OCI-M1 (cell line): Measurements from ENCODE around the gene SPTBN1.
A peak's percentile ranks its signal among the peaks of the same experiment; 100 is the strongest.

ENCODE experiments used
- DNase-seq: peaks from one replicate; lab custom pipeline; 2025; lab: John Stamatoyannopoulos, UW

Gene SPTBN1

DNA sequence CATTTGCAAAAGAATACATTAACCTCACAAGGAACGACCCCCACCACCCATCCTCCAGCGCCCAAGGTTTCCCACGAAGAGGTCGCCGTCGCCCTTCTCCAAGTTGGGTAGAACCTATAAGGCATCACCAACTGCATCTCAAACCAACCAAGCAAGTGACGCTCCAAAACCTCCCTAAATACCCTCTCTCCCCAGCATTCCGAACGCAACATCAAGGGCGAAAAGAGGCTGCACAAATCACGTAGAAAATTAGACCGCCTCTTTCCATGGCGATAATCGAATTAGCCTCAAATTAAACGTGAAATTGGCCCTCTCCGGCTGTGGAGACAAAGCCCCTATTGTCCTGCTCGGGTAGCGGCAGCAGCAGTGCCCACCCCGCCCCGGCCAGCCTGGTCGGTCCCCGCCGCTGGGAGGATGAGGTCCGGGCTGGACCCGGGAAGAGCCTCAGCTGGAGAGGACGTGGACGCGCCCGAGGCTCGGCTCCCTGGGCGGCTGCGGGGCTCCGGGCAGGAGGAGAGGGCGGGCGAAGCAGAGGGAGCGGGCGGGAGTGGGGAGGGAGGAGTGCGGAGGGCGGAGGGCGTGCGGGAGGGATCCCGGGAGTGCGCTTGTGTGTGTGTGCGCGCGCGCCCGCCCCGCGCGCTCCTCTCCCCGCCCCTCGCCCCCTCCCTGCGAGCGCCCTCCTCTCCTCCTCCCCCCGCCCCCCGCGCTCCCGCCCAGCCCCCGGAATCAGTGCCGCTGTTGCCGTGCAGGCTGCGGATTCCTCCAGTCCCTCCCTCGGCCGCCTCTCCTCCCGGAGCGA, at the start of gene SPTBN1:
TSS of gene SPTBN1 (plus strand) at position 765 of the 799 bp plus-strand sequence. CDS start 70,092 bp downstream, outside the sequence.
- no peak for DNase-seq

DNA sequence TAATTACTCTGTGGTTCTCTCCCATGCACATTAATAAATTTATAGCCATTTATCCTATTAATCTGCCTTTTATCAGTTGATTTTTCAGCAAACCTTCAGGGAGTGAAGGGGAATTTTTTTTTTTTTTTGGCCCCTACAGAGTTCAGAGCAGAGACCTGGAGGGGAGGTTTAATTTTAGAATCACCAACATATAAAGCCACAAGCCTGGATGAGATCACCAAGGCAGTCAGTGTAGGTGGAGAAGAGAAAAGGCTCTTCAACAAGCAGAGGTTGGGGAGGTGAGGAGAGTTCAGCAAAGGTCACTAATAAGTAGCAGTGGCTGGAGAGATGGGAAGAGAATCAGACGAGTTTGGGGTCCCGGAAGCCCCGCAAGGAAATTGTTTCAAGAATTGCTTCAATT, 48.4 kb upstream of the SPTBN1 start:
- no peak for DNase-seq

DNA sequence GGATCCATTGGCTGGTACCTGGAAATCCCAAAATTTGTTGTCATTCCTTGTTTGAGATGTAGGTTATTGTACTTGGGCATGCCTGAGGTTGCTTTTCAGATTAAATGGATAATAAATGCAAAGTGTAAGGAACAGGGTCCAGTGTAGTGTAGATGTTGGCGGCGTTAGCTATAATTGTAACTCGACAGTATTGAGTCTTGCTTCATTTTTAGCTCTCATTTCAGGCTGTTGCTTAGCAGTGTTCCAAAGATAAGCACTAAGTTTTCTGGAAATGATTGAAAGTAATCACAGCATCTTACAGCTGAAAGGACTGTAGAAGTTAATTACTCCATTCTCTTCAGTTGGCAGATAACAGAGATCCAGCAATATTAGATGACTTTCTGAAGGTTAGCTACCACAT, 47.8 kb upstream of the SPTBN1 start:
- DNase-seq = no peak

DNA sequence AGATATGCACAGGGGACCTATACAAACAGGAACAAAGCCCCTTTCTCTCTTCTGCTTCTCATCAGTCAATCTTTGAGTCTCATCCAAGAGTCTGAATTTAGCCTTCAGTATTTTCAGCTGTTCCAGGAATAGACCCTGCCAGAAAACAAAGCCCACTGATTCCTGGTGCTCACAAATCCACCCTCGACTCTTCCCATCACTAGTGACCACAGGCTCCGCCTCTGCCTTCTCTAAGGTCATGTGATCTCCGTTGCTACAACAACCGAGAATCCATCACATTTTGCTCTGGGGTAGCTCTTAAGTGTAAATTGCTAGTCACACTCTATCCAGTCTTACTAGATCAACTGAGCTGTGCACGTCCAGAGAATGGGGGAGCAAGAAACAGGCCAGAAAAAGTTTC, 46.4 kb upstream of the SPTBN1 start:
- DNase-seq = no peak

DNA sequence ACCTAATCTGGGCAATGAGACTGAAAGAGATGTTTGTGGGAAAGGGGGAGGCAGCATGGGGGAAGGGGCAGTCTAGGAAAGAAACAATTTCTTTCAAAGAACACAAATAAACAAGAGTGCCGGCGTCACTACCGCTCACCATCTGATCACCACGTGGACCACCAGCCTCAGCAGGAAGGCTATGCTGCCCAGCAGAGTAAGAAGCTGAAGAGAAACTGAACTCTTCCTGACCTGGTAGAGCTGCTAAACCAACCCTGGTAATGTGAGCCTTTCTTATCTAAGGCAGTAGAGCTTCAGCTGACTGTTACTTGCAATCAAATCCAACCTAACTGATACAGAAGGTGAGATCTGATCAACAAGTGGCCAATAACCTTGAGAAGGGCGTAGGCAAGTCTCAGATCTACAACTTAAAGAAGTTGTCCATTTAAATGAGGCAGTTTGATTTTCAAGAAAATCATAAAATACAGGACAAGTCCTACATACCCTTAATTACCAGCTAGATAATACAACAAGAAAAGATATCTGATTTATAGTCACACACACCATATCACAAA, 44.2 kb upstream of the SPTBN1 start:
- DNase-seq = no peak

DNA sequence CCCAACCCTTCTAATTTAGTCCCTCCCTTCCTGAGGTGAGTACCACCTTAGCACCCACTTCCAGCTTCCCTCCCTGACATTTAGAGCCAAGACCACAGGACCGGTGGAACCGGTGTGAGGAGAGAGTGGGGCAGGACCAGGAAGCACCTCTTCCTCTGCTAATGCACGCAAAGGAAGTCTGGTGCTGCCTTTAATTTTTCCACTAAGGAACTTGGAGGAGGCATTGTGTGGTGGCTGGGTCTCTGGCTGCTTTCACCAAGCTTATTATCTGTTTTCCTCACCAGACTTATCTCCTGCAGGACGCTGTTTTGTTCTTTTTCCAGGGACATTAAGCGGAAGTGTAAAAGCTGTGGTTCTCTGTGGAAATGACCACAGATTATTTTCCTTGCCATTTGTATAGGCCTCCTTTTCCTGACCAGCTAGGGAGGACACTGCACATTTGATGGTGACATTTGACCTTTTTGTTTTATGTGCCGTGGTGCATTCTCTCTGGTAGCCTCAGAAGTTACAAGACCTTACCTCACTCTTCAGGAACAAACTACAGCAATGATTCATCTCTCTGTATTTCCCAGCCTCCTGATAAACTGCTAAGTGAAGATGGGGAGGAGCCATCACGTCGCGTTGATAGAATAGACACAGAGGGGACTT, 39.8 kb upstream of the SPTBN1 start:
- DNase-seq = peak; percentile 58

DNA sequence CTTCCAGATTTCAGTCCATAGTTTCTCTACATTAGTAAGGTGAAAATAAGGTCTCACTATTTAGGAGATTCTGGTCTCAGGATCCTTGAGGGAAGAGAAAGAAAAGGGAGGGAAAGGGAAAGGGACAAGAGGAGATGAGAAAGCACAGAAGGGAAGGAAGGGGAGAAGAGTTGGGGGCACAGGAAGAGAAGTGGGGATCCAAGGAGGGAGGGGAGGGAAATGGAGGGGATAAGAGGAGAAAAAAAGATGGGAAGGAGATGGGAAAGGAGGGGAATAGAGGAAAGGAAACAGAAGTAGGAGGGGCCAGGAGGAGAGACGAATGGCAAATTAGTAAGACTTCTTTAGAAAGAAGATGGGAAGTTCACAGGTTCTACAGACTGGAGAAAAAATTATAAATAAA, 39.2 kb upstream of the SPTBN1 start:
- DNase-seq = no peak

DNA sequence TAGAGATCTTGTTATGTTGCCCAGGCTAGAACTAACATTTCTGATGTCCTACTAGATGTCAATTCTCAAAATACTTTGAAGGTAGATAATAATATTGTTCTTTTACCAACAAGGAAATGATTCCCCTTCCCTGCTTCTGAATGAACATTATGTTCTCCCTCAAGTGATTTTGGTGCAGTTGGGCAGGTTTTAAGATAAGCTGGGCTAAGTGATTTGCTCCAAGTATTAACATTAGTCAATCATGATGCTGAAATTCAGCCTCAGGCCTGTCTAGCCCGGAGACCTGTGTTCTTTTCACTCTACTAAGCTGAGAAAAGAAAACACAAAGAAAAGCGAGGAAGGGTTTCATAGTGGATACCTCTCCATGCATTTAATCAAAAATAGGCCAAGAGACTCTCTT, 38.5 kb upstream of the SPTBN1 start:
- no peak for DNase-seq

DNA sequence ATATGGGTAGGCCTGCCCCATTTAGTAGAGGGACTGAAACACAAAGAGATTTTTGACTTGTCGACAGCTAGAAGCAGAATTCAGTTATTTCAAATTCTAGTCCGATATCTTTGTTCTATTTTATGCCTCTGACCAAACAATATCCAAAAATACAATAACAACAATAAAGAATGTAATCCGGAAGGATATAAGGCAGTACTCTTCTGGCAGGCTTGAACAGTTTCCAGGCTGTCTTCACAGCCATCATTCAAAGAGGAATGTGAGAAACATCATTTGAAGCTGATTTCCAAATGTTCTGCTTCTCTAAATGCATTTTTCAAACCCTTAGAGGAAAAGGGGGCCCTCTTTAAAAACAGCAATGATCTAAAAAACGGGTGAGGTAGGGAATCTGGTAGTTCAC, 36.7 kb upstream of the SPTBN1 start:
- DNase-seq = no peak

DNA sequence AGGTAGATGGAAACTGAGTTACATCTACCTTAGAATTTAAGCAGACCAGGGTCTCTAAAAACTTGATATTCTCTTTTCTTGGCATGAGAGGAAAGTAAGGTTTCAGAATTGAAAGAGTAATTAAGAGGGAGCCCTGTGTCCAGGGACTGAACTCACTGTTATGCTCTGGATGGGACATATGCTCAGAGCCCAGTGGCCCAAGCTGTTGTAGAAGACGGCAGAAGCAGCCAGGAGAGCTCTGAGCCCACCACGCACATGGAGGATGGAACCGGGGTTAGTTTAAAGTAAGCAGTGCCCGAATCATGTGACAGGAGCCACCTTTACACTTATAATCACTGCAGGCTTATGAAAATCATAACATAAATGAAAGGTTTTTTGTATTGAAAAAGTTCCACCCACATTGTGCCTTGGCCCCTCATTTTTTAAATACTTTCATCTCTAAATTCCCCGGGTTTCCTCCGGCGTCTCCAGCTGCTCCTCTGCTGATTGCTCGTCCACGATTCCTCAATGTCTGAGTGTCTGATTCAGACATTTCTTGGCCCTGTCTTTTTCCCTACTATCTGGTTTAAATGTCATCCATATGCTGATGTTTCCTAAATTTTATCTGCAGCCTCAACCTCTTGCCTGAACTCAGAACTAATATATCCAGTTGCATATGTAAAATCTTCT, 36.1 kb upstream of the SPTBN1 start:
- no peak for DNase-seq

DNA sequence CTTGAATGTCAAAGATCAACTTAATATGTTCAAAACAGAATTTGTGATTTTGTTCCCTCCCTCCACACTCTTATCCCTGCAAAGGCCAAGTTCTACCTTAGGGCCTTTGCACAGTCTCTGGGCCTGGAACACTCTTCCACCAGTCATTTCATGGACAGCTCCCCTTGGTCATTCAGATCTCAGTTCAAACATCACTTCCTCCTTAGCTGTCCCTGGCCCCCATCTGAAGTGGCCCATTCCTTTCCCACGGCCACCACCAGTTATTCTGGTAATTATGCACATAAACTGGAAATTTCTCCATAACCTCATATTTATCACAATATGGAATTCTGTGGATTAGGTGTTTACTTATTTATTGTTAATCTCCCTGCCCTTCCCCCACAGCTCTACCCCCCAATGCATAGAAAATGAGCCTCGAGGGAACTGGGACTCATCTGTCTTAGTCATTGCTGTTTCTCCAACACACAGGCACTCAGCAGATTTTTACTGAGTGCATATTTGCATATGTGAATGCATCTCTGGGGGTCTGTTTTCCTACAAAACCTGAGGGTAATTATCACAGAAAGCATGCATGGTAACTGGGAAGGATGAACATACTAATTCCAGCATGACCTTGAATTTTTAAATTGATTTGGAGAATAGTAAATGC, 35.5 kb upstream of the SPTBN1 start:
- DNase-seq = no peak

DNA sequence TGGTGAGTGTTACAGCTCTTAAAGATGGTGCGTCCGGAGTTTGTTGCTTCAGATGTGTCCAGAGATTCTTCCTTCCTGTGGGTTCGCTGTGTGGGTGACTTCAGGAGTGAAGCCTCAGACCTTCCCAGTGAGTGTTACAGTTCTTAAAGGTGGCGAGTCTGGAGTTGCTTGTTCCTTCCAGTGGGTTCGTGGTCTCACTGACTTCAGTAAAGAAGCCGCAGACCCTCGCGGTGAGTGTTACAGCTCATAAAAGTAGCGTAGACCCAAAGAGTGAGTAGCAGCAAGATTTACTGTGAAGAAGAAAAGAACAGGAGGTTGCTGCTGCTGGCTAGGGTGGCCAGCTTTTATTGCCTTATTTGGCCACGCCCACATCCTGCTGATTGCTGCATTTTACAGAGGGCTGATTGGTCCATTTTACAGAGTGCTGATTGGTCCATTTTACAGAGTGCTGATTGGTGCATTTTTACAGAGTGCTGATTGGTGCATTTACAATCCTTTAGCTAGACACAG, 34.0 kb upstream of the SPTBN1 start:
- DNase-seq = no peak

DNA sequence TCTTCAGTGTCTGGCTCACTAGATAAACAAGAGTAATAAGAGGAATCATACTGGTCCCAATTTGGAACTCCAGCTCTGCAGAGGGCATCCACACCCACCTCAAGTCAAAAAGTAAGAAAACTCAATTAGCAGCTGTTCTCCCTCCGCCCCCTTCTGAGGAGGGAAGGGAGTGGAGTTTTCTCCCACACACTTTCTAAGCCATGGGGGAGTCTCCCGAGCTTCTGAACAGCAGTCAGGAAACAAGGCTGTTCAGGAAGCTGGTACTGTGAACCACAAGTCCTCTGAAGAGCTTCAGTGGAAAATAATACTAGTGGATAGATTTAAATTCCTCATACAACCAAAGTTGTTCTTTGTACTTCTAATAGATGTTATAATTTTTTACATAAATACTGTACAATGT, 32.9 kb upstream of the SPTBN1 start:
- DNase-seq = no peak

DNA sequence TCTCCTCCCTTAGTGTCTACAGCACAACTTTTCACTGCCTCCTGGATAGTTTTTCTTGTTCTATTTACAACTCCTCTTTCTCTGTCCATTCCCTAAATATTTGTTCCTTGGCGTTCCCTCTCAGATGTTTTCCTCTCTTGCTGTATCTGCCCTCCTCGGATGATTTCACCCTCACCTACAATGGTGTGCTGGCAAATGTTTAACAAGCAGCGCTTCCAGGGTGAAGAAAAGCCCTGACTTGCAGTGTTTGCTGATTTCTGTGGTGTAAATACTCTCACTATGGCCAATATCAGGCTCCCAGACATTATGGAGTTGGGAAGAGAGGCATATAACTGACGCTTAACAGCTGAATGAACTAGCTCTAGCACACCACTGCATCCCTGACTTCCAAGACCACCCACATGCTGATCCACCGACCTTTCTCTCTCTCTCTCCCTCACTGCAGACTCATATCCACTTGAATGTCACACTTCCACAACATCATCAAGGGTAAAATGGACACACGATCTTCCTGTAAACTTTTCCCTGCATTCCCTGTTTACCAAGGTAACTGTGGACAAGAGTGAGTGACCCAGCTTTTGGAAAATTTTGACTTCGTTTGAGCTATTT, 31.5 kb upstream of the SPTBN1 start:
- no peak for DNase-seq

DNA sequence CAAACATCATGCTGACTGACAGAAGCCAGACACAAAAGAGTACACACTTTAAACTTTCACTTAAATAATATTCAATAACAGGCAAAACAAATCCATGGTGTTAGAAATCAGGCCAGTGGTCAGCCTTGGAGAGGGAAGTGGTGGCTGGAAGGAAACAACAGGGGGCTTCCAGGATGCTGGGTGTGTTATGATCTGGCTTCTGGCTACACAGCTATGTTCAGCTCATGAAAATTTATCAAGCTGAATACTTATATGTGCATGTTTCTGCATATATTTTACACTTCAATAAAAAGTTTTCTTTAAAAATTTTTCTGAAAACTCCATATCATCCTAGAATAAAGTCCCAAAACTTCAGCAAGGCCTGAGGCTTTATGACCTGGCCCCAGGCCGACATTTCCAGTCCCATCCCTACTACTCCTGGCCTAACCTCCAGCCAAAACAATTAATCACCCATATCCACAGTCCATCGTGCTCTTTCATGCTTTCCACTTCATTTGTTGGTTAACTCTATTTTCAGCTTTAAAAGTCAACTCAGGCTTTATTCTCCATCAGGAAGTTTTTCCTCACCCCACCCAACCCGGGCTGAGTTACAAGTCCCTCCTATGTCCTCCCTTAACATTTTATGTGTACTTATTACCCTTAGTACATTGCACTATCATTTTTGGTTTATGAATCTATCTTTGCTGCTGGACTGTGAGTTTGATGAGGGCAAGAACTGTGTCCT, 27.9 kb upstream of the SPTBN1 start:
- no peak for DNase-seq

DNA sequence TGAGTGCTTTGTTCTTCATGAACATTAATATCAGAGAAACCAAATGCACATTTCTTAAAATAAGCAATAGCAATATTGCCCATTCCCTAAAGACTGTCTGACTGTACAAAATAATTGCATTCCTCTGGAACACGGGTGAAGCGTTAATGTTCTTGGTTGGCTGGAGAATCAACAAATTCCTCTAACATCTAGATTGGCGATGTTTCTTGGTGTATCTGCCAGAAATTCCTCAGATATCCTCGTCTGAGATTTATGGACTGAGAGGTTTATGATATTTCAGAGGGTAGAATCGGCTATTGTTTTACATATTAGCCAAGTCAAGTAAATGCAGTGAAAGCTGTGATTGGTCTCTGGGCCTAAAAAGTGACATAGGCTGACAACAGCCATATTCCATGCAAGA, 27.1 kb upstream of the SPTBN1 start:
- DNase-seq = no peak

DNA sequence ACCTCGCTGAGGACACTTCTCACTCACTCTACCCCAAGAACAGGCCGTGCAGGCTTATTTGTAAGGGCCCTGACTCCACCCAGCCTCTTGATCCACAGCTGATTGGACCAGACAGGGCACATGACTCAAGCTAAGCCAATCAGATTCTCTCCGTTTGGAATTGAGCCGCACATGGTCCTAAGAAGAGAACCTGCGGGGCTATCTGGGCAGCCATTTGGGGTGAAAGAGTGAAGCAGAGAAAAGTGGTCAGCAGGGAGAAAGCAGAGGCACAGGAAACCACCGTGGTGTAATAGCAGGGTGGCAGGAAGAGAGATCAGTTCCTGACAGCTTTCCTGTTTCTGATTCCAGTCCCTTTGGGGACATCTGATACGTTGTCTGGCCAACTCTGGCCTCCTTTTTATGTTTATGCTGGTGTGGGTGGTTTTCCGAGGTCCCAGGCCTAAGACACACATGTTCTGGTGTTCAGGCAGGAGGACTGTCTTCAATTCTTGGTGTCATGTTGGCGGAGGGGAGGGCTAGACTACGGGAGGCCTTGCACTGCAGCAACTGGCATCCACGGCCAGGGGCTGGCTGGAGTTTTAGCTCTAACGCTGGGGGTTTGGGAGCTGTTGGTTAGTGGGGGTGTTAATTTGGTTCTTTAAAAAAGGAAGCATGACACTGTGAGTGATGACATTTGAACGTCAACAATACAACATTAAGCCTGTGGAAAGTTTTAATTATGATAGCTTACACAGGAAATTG, 26.1 kb upstream of the SPTBN1 start:
- no peak for DNase-seq

DNA sequence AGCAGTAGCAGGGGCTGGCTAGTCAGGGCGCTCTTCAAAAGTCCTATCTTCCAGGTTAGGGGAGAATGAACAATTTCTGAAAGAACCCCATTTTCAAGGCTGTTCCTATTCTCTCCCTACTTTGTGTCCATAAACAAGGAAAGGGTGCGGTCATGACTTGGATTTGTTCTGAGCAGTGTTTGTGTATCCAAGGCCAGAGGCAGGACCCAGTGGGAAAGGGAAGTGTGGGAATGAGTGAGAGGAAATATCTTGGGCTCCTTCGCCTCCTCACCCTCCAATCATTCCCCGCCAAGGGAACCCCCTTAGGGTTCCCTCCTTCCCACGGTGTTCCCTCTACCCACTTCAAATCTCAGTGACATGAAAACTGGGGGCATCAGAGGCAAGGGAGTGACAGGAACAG, 25.5 kb upstream of the SPTBN1 start:
- DNase-seq = no peak

DNA sequence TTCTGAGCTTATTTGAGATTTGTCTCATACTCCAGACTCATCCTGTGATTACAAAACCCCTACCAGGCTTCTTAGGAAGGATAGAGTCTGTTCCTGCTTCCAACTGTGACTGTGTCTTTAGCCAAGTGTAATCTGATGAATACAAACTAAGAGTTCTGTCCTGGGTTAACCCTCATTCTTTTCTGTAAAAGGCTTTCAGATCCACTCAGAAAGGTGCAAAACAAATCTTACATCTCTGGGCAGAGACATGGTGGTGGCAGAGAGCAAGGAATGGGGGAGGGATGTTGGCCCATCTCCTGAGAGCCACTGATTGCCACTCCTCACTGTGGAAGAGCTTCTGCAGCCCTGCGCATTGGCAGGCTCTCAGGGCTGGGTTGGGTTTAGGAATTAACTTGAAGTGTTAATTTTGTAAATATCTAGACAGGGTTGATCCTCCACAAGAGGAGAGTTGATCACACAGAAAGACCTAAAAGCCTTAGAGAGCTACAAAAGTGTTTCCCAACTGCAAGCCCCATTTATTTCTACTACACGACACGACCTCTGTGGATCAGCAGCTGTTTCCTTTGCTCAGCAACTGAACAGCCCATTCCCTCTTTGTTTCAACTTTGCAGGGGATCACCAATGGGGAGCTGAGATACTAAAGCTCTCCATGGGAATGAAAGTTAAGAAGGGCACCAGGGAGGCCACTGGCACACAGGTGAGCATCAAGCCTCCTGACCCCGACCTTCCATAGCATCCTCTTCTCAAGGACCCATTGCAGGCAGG, 23.7 kb upstream of the SPTBN1 start:
- DNase-seq = no peak

DNA sequence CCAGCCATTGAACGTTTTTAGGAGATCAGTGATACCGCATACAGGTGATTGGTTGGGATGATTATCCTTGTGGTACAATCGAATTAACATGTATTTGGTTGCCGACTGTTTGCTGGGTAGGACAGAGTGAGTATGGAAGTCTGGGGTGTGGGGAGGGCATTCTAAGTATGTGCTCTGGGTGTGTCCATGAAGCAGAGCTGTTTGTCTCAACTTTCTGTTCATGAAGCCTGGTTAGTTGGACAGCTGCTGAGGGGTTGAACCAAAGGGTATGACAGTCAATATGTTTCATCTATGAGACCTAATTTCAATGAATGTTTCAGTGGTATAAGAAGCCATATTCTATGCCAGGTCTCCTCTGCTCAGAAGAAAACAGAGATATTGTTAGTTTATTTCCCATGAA, 21.9 kb upstream of the SPTBN1 start:
- no peak for DNase-seq
